ENCODE data around the gene FYN.
"Not testable (repeated sequence)": the region's sequence is repeated elsewhere in the genome, so short reads cannot be mapped to it uniquely, and the experiment has no call there.

Gene FYN

GRCh38 chr6:111791415-111791814, 81.8 kb downstream of the FYN start:
- no peak for DNase-seq (ENCODE audit: low read depth in 3 of 3)

GRCh38 chr6:111789598-111789997, 83.7 kb downstream of the FYN start:
- no peak for DNase-seq (ENCODE audit: low read depth in 3 of 3)

- DNase-seq (ENCODE audit: low read depth in 3 of 3): no peak
Observed at GRCh38 chr6:111788379-111789276, 84.6 kb downstream of the FYN start.

GRCh38 chr6:111786151-111786550, 87.1 kb downstream of the FYN start:
- not testable (repeated sequence) for DNase-seq (ENCODE audit: low read depth in 3 of 3)

- DNase-seq (ENCODE audit: low read depth in 3 of 3): no peak
Observed at GRCh38 chr6:111784433-111784832, 88.8 kb downstream of the FYN start.

- DNase-seq (ENCODE audit: low read depth in 3 of 3): no peak
Observed at GRCh38 chr6:111782887-111783466, 90.3 kb downstream of the FYN start.

- DNase-seq (ENCODE audit: low read depth in 3 of 3): no peak
Observed at GRCh38 chr6:111782192-111782809, 91.0 kb downstream of the FYN start.

- no peak for DNase-seq (ENCODE audit: low read depth in 3 of 3)
Observed at GRCh38 chr6:111781041-111781708, 92.1 kb downstream of the FYN start.

GRCh38 chr6:111780393-111780792, 92.9 kb downstream of the FYN start:
- no peak for DNase-seq (ENCODE audit: low read depth in 3 of 3)

- DNase-seq (ENCODE audit: low read depth in 3 of 3): no peak
Observed at GRCh38 chr6:111779660-111780059, 93.6 kb downstream of the FYN start.

GRCh38 chr6:111779031-111779430, 94.2 kb downstream of the FYN start:
- DNase-seq (ENCODE audit: low read depth in 3 of 3): no peak

- DNase-seq (ENCODE audit: low read depth in 3 of 3): no peak
Observed at GRCh38 chr6:111777357-111777756, 95.9 kb downstream of the FYN start.

GRCh38 chr6:111776236-111777221, 96.7 kb downstream of the FYN start:
- DNase-seq (ENCODE audit: low read depth in 3 of 3): no peak

GRCh38 chr6:111775145-111775922, 97.9 kb downstream of the FYN start:
- DNase-seq (ENCODE audit: low read depth in 3 of 3): no peak

GRCh38 chr6:111774346-111774703, 98.9 kb downstream of the FYN start:
- DNase-seq (ENCODE audit: low read depth in 3 of 3): no peak

- DNase-seq (ENCODE audit: low read depth in 3 of 3): no peak
Observed at GRCh38 chr6:111773501-111774345, 99.5 kb downstream of the FYN start.

GRCh38 chr6:111772381-111772780, 100.9 kb downstream of the FYN start:
- no peak for DNase-seq (ENCODE audit: low read depth in 3 of 3)

- no peak for DNase-seq (ENCODE audit: low read depth in 3 of 3)
Observed at GRCh38 chr6:111771629-111772028, 101.6 kb downstream of the FYN start.

- no peak for DNase-seq (ENCODE audit: low read depth in 3 of 3)
Observed at GRCh38 chr6:111771094-111771432, 102.2 kb downstream of the FYN start.
